Nephron (organoid): ENCODE data around the gene CYSLTR2.

Experiments used
- H3K27ac Mint-ChIP-seq, 3 experiments: 2 replicates each; pipeline ENCODE4 v1.8.0; 2020; ENCODE audit warnings: mixed read lengths in 3 of 3, mild to moderate bottlenecking in 2 of 3, moderate library complexity in 1 of 3
- H3K27me3 Mint-ChIP-seq: 2 replicates; pipeline ENCODE4 v1.8.0; 2021; ENCODE audit warnings: low read depth, mild to moderate bottlenecking, moderate library complexity, mixed read lengths
- H3K36me3 Mint-ChIP-seq: 2 replicates; pipeline ENCODE4 v1.8.0; 2020; ENCODE audit warnings: low read depth, mixed read lengths
- H3K4me1 Mint-ChIP-seq: 2 replicates; pipeline ENCODE4 v1.8.0; 2020; ENCODE audit warnings: mixed read lengths
- H3K4me3 Mint-ChIP-seq, 3 experiments: 2 replicates each; pipeline ENCODE4 v1.8.0; 2020; ENCODE audit warnings: mild to moderate bottlenecking in 3 of 3, mixed read lengths in 3 of 3, moderate library complexity in 2 of 3
- H3K9me3 Mint-ChIP-seq: 2 replicates; pipeline ENCODE4 v1.8.0; 2020; ENCODE audit warnings: mixed read lengths
- TF ChIP-seq, protein P1 (sequence below), 3 experiments: fragments of 200-600 bp; sonication (generic); IDR thresholded peaks; one replicate each; pipeline ENCODE4 v1.5.0; 2021; ENCODE audit warnings: antibody characterized with exemption in 3 of 3; ENCODE audit not compliant: unreplicated experiment in 3 of 3

The CYSLTR2 gene

DNA sequence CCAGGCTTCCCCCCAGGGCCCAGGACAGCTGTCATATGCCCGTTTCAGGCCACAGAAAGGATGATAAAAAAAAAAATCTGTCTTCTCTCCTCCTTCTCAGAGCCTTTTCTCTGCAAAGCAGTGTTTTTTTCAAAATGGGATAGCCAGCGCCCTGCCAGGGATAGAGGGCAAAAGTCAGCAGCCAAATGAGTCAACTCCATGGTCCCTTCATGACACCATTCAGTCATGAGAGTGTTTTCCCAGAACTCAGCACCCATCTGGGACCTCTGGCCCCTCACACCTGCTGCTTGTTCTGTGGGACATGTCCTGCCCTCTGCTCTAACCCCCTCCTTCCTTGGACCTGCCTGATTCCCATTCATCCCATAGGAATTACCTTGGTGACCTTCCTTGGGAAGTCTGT is 95.0 kb downstream of the CYSLTR2 start:
- Mint-ChIP-seq H3K27ac (no peak overlapping the region), H3K9me3 (no peaks in the 10 kb centered on the region)

DNA sequence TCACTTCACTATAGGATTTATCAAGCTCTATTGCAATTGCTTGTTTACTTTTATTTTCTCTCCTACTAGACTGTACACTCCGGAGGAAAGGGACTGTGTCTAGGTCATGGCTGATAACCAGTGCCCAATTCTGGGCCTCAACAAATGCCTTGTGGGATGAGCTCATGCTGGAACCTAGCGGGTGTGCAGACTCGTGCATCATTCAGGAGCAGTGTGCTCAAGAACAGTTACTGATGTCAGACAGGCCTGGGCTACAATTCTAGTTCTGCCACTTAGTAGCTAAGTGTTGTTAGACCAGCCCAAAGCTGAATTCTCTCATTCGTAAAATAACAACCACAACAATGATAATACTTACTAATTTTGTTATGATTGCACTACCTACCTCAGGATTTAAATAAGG is 95.4 kb downstream of the CYSLTR2 start:
- no peak overlapping the region for H3K27ac Mint-ChIP-seq
- H3K4me1 Mint-ChIP-seq, result peaks cover 6% of the 10 kb centered on the region
- TF ChIP-seq, protein P1, sequence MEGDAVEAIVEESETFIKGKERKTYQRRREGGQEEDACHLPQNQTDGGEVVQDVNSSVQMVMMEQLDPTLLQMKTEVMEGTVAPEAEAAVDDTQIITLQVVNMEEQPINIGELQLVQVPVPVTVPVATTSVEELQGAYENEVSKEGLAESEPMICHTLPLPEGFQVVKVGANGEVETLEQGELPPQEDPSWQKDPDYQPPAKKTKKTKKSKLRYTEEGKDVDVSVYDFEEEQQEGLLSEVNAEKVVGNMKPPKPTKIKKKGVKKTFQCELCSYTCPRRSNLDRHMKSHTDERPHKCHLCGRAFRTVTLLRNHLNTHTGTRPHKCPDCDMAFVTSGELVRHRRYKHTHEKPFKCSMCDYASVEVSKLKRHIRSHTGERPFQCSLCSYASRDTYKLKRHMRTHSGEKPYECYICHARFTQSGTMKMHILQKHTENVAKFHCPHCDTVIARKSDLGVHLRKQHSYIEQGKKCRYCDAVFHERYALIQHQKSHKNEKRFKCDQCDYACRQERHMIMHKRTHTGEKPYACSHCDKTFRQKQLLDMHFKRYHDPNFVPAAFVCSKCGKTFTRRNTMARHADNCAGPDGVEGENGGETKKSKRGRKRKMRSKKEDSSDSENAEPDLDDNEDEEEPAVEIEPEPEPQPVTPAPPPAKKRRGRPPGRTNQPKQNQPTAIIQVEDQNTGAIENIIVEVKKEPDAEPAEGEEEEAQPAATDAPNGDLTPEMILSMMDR (IDR thresholded peaks at IDR 0.05; ENCODE audit: unreplicated experiment in 3 of 3), result no peak
- no peak overlapping the region for H3K4me3 Mint-ChIP-seq
- no peaks in the 10 kb centered on the region for H3K36me3 Mint-ChIP-seq
- peaks cover 3% of the 10 kb centered on the region for H3K27me3 Mint-ChIP-seq
- H3K9me3 Mint-ChIP-seq, result no peaks in the 10 kb centered on the region

More for the DNA sequence above, 95.0 kb downstream of the CYSLTR2 start:
- H3K4me1 Mint-ChIP-seq, result peaks cover 6% of the 10 kb centered on the region
- H3K36me3 Mint-ChIP-seq, result no peaks in the 10 kb centered on the region
- H3K4me3 Mint-ChIP-seq, result no peak overlapping the region
- TF ChIP-seq, protein P1 (IDR thresholded peaks at IDR 0.05; ENCODE audit: unreplicated experiment in 3 of 3), result no peak
- H3K27me3 Mint-ChIP-seq, result peaks cover 3% of the 10 kb centered on the region

DNA sequence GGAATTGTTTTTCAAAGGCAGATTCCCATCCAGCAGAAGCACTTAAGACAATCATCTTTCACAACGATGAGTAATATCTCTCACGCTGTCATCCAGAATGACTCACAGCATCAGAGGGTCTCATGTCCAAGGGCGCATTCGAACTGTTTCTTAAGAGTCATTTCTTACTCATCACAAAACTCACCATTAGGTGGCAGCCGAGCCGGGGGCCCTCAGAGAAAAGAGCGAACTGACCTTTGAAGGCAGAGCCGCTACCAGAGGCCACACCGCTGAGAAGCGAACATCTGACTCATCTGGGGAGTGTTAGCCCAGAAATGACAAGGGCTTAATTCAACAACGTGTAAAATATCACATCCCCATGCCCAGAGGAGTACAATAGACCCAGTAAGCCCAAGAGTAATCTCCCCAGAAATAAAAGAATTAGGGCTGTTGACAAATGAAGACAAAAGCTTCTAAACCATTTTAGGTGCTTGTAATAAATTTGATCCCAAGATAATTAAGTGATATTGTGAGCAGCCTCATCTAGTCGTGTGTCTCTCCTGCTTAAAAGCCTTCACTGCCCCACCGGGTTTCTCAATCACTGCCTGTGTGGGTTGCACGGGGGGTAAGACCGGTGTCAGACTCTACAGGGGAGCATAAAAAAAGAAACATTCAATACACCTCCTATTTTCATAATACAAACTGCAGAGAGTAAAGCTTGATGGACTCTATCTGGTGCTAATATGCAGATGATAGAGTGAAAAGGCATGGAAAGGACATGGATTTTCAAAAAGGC is 96.2 kb downstream of the CYSLTR2 start:
- H3K4me1 Mint-ChIP-seq, result peaks cover 6% of the 10 kb centered on the region
- H3K27ac Mint-ChIP-seq, result no peak overlapping the region
- peaks cover 1% of the 10 kb centered on the region for H3K9me3 Mint-ChIP-seq
- H3K4me3 Mint-ChIP-seq, result no peak overlapping the region
- H3K27me3 Mint-ChIP-seq, result peaks cover 3% of the 10 kb centered on the region
- TF ChIP-seq, protein P1 (IDR thresholded peaks at IDR 0.05; ENCODE audit: unreplicated experiment in 3 of 3), result peak; percentile 46 to 57 (median 50)
- H3K36me3 Mint-ChIP-seq, result no peaks in the 10 kb centered on the region

DNA sequence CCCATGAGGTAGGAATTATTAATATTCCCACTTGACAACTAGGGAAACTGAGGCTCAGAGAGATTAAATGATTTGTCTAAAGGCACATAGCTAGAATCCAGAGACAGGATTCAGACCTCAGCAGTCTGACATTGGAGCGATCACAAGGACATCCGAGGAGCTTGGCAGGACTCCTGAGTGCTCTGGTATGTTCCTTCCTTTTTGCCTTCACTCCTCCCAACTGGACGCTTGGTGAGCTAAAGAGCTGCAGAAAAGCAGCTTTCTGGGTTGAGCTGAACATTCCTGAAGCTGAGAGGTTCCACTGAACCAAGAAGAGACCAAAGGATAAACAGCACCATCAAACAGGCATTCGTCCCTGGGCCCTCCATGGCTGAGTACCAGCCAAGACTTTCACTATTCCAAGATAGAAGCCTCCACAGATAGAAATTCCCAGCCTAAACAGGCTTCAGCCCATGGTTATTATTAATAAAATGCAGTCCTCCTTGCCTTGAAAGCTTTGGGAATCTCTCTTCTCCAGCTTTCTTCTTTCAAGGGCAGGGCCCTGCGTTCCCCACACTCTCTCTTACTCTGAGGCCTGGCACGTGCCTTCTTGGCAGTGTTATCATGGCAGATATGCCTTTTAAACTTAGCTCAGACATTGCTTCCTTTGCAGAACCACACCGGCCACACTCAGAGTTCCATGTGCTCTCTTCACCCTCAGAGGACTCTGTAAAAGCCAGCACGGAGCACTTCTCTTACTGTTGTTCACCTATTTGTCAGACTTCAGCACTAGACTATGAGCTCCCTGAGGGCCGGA is 97.1 kb downstream of the CYSLTR2 start:
- Mint-ChIP-seq H3K27me3 (peaks cover 3% of the 10 kb centered on the region), H3K9me3 (peaks cover 6% of the 10 kb centered on the region), H3K27ac (no peak overlapping the region), H3K4me3 (no peak overlapping the region), H3K4me1 (peaks cover 6% of the 10 kb centered on the region), H3K36me3 (no peaks in the 10 kb centered on the region)
- TF ChIP-seq, protein P1 (IDR thresholded peaks at IDR 0.05; ENCODE audit: unreplicated experiment in 3 of 3), result no peak

DNA sequence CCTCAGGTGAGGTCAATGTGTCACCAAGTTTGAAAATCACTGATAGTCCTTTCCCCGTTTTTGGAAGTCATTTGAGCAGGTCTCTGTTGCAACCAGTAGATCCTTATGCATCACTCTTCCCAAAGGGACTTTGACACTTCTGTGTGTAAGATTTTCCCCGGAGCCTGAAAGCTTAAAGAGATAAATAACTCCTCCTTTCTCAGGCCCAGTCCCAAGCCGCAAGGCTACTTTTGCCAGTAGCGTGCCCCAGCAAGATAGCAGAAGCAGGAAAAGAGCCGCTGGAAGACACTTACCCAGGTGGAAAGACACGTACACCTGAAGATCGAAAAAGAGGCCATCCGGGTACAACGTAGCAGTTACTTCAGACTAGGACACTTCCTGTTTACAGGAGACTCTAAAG is 106.9 kb downstream of the CYSLTR2 start:
- Mint-ChIP-seq H3K9me3 (peaks cover 22% of the 10 kb centered on the region), H3K36me3 (no peaks in the 10 kb centered on the region), H3K4me1 (no peaks in the 10 kb centered on the region), H3K27ac (no peak overlapping the region), H3K27me3 (peaks cover 4% of the 10 kb centered on the region), H3K4me3 (no peak overlapping the region)
- TF ChIP-seq, protein P1 (IDR thresholded peaks at IDR 0.05; ENCODE audit: unreplicated experiment in 3 of 3), result no peak
